Stimulated activated naive CD8-positive, alpha-beta T cell treated with anti-CD3 and anti-CD28 coated beads, Interleukin-15, amount 100 ng/mL, for 72 hours (primary cell): Measurements from ENCODE around the gene TBC1D12.

Experiments used
- ATAC-seq: fragments of 150-1000 bp; cut with Tn5 transposase; 2 replicates; pipeline ENCODE4 v1.10.0; 2021; ENCODE audit warnings: mild to moderate bottlenecking, moderate library complexity
- DNase-seq, 2 donors: peaks; one replicate each; pipeline ENCODE4 v3.0.0; 2021 to 2022
- H3K27ac Mint-ChIP-seq, 2 donors: one replicate each; pipeline ENCODE4 v1.8.0; 2022; ENCODE audit warnings: mild to moderate bottlenecking in 2 of 2, mixed read lengths in 2 of 2, moderate library complexity in 2 of 2
- H3K27me3 Mint-ChIP-seq: one replicate; pipeline ENCODE4 v1.8.0; 2022; ENCODE audit warnings: mixed read lengths
- H3K4me1 Mint-ChIP-seq: one replicate; pipeline ENCODE4 v1.8.0; 2022; ENCODE audit warnings: mild to moderate bottlenecking, mixed read lengths
- H3K4me3 Mint-ChIP-seq, 2 donors: one replicate each; pipeline ENCODE4 v1.8.0; 2022; ENCODE audit warnings: mild to moderate bottlenecking in 2 of 2, mixed read lengths in 2 of 2, moderate library complexity in 1 of 2
- H3K9me3 Mint-ChIP-seq, 2 donors: one replicate each; pipeline ENCODE4 v1.8.0; 2022; ENCODE audit warnings: mixed read lengths in 2 of 2

Gene TBC1D12

GRCh38 chr10:94424714-94425337 lies 22.5 kb downstream of the TBC1D12 start:
- no peak for DNase-seq
- H3K27me3 Mint-ChIP-seq = peaks cover 49% of the 10 kb centered on the region
- no peaks in the 10 kb centered on the region for H3K4me1 Mint-ChIP-seq
- peaks cover 0 to 4% of the 10 kb centered on the region in 2 donors for H3K9me3 Mint-ChIP-seq
- H3K27ac Mint-ChIP-seq = no peak overlapping the region
- no peak overlapping the region for H3K4me3 Mint-ChIP-seq
- ATAC-seq = no peak

- peaks cover 57% of the 10 kb centered on the region for H3K27me3 Mint-ChIP-seq
- H3K4me3 Mint-ChIP-seq = no peak overlapping the region
- peaks cover 0 to 4% of the 10 kb centered on the region in 2 donors for H3K9me3 Mint-ChIP-seq
- no peaks in the 10 kb centered on the region for H3K4me1 Mint-ChIP-seq
- no peak for DNase-seq
- H3K27ac Mint-ChIP-seq = no peak overlapping the region
- no peak for ATAC-seq
These were observed 23.6 kb downstream of the TBC1D12 start for GRCh38 chr10:94425942-94426341.

GRCh38 chr10:94427166-94427565 lies 24.8 kb downstream of the TBC1D12 start:
- no peak overlapping the region for H3K4me3 Mint-ChIP-seq
- H3K27me3 Mint-ChIP-seq = peaks cover 50% of the 10 kb centered on the region
- peaks cover 0 to 4% of the 10 kb centered on the region in 2 donors for H3K9me3 Mint-ChIP-seq
- DNase-seq = no peak
- H3K27ac Mint-ChIP-seq = no peak overlapping the region
- ATAC-seq = no peak
- no peaks in the 10 kb centered on the region for H3K4me1 Mint-ChIP-seq

GRCh38 chr10:94428766-94429707 lies 26.7 kb downstream of the TBC1D12 start:
- Mint-ChIP-seq H3K27ac (no peak overlapping the region), H3K27me3 (peaks cover 42% of the 10 kb centered on the region), H3K4me1 (no peaks in the 10 kb centered on the region), H3K4me3 (no peak overlapping the region), H3K9me3 (peaks cover 0 to 4% of the 10 kb centered on the region in 2 donors)
- DNase-seq = no peak
- no peak for ATAC-seq

GRCh38 chr10:94430701-94431100 lies 28.4 kb downstream of the TBC1D12 start:
- peaks cover 0 to 4% of the 10 kb centered on the region in 2 donors for H3K9me3 Mint-ChIP-seq
- ATAC-seq = no peak
- H3K27me3 Mint-ChIP-seq = peaks cover 31% of the 10 kb centered on the region
- DNase-seq = no peak
- H3K4me1 Mint-ChIP-seq = no peaks in the 10 kb centered on the region
- no peak overlapping the region for H3K27ac Mint-ChIP-seq
- H3K4me3 Mint-ChIP-seq = no peak overlapping the region

GRCh38 chr10:94432443-94432842 lies 30.1 kb downstream of the TBC1D12 start:
- Mint-ChIP-seq H3K4me3 (no peak overlapping the region), H3K9me3 (peaks cover 2 to 3% of the 10 kb centered on the region in 2 donors), H3K27ac (no peak overlapping the region), H3K4me1 (no peaks in the 10 kb centered on the region), H3K27me3 (peaks cover 43% of the 10 kb centered on the region)
- DNase-seq = no peak
- no peak for ATAC-seq

- no peak overlapping the region for H3K4me3 Mint-ChIP-seq
- peaks cover 6 to 8% of the 10 kb centered on the region in 2 donors for H3K9me3 Mint-ChIP-seq
- H3K27me3 Mint-ChIP-seq = peaks cover 43% of the 10 kb centered on the region
- no peak overlapping the region for H3K27ac Mint-ChIP-seq
- no peak for DNase-seq
- H3K4me1 Mint-ChIP-seq = no peaks in the 10 kb centered on the region
- no peak for ATAC-seq
These were observed 37.0 kb downstream of the TBC1D12 start for GRCh38 chr10:94439275-94439861.

- no peaks in the 10 kb centered on the region for H3K4me1 Mint-ChIP-seq
- H3K9me3 Mint-ChIP-seq = peaks cover 6 to 8% of the 10 kb centered on the region in 2 donors
- DNase-seq (no peak), ATAC-seq (no peak)
- no peak overlapping the region for H3K27ac Mint-ChIP-seq
- H3K4me3 Mint-ChIP-seq = no peak overlapping the region
- peaks cover 43% of the 10 kb centered on the region for H3K27me3 Mint-ChIP-seq
These were observed 37.8 kb downstream of the TBC1D12 start for GRCh38 chr10:94440096-94440495.

GRCh38 chr10:94443047-94443446 lies 40.7 kb downstream of the TBC1D12 start:
- no peak for DNase-seq
- H3K4me1 Mint-ChIP-seq = no peaks in the 10 kb centered on the region
- no peak overlapping the region for H3K4me3 Mint-ChIP-seq
- H3K9me3 Mint-ChIP-seq = no peaks in the 10 kb centered on the region
- ATAC-seq = no peak
- no peak overlapping the region for H3K27ac Mint-ChIP-seq
- peaks cover 24% of the 10 kb centered on the region for H3K27me3 Mint-ChIP-seq

GRCh38 chr10:94443549-94443948 lies 41.2 kb downstream of the TBC1D12 start:
- Mint-ChIP-seq H3K9me3 (no peaks in the 10 kb centered on the region), H3K4me1 (no peaks in the 10 kb centered on the region), H3K4me3 (no peak overlapping the region), H3K27ac (no peak overlapping the region), H3K27me3 (peaks cover 24% of the 10 kb centered on the region)
- ATAC-seq = no peak
- no peak for DNase-seq

- peaks cover 11% of the 10 kb centered on the region for H3K27me3 Mint-ChIP-seq
- no peak overlapping the region for H3K27ac Mint-ChIP-seq
- no peaks in the 10 kb centered on the region for H3K4me1 Mint-ChIP-seq
- no peak overlapping the region for H3K4me3 Mint-ChIP-seq
- no peaks in the 10 kb centered on the region for H3K9me3 Mint-ChIP-seq
- no peak for ATAC-seq
- no peak for DNase-seq
These were observed 48.4 kb downstream of the TBC1D12 start for GRCh38 chr10:94450782-94451181.

- DNase-seq (no peak), ATAC-seq (no peak)
- H3K4me1 Mint-ChIP-seq = no peaks in the 10 kb centered on the region
- H3K9me3 Mint-ChIP-seq = no peaks in the 10 kb centered on the region
- no peak overlapping the region for H3K4me3 Mint-ChIP-seq
- peaks cover 11% of the 10 kb centered on the region for H3K27me3 Mint-ChIP-seq
- H3K27ac Mint-ChIP-seq = no peak overlapping the region
These were observed 49.7 kb downstream of the TBC1D12 start for GRCh38 chr10:94451883-94452519.

GRCh38 chr10:94456942-94457341 lies 54.6 kb downstream of the TBC1D12 start:
- Mint-ChIP-seq H3K27me3 (peaks cover 20% of the 10 kb centered on the region), H3K4me1 (no peaks in the 10 kb centered on the region), H3K4me3 (no peak overlapping the region), H3K9me3 (peaks cover 5 to 12% of the 10 kb centered on the region in 2 donors), H3K27ac (no peak overlapping the region)
- DNase-seq (no peak), ATAC-seq (no peak)

GRCh38 chr10:94459385-94459784 lies 57.0 kb downstream of the TBC1D12 start:
- Mint-ChIP-seq H3K4me1 (no peaks in the 10 kb centered on the region), H3K27ac (no peak overlapping the region), H3K9me3 (peaks cover 5 to 12% of the 10 kb centered on the region in 2 donors), H3K4me3 (no peak overlapping the region), H3K27me3 (peaks cover 13% of the 10 kb centered on the region)
- ATAC-seq (no peak), DNase-seq (no peak)

- DNase-seq (no peak), ATAC-seq (no peak)
- Mint-ChIP-seq H3K4me1 (no peaks in the 10 kb centered on the region), H3K4me3 (no peak overlapping the region), H3K27me3 (peaks cover 9% of the 10 kb centered on the region), H3K9me3 (peaks cover 5 to 12% of the 10 kb centered on the region in 2 donors), H3K27ac (no peak overlapping the region)
These were observed 59.2 kb downstream of the TBC1D12 start for GRCh38 chr10:94461503-94461902.
